ENCODE measurements around the gene ARHGEF18.

DNA sequence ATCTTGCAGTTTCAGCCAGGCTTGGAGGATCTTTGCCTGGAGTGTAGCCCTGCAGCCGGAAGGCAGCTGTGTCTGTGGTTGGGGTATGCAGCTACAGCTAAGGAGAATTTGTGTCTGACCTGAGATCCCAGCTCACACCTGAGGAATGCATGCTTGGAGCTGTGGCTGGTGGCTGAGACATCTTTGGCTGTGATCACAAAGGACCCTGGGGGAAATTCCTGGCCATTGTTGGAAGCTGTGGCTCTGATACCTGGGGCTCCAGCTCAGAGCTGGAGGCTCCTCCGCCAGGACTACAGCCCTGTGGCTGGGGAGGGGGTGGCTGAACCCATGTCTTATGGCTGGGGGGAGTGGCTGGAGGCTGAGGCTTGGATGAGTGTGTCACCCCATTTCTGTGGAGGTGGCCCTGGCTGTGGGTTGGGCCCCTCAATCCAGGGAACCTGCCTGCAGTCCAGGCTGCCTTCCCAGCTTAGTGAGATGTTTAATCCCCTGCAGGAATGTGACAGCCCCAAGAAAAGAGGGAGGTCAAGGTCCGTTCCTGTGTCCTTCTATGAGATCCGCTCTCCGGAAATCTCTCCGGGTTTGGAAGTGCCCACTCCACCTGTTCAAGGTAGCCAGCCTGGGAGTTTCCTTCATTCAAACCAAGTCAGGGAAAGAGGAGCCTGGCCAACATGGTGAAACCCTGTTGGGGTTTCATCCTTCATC is 27.6 kb downstream of the ARHGEF18 start:
- TF ChIP-seq, protein P1, sequence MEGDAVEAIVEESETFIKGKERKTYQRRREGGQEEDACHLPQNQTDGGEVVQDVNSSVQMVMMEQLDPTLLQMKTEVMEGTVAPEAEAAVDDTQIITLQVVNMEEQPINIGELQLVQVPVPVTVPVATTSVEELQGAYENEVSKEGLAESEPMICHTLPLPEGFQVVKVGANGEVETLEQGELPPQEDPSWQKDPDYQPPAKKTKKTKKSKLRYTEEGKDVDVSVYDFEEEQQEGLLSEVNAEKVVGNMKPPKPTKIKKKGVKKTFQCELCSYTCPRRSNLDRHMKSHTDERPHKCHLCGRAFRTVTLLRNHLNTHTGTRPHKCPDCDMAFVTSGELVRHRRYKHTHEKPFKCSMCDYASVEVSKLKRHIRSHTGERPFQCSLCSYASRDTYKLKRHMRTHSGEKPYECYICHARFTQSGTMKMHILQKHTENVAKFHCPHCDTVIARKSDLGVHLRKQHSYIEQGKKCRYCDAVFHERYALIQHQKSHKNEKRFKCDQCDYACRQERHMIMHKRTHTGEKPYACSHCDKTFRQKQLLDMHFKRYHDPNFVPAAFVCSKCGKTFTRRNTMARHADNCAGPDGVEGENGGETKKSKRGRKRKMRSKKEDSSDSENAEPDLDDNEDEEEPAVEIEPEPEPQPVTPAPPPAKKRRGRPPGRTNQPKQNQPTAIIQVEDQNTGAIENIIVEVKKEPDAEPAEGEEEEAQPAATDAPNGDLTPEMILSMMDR (IDR thresholded peaks at IDR 0.05): no peak
- TF ChIP-seq POLR2A (IDR thresholded peaks at IDR 0.05) (no peak), POLR2AphosphoS5 (IDR thresholded peaks at IDR 0.05) (no peak)

Data from breast epithelium (tissue), 3 donors.